Stimulated activated CD4-positive, alpha-beta T cell treated with anti-CD3 and anti-CD28 coated beads, Interleukin-4, amount 100 ng/mL, for 4 hours (primary cell): ENCODE data around the gene TLR4.

Experiments used
- DNase-seq, 2 experiments: peaks; one replicate each; pipeline ENCODE4 v3.0.0-alpha.2; 2020

Gene TLR4

DNA sequence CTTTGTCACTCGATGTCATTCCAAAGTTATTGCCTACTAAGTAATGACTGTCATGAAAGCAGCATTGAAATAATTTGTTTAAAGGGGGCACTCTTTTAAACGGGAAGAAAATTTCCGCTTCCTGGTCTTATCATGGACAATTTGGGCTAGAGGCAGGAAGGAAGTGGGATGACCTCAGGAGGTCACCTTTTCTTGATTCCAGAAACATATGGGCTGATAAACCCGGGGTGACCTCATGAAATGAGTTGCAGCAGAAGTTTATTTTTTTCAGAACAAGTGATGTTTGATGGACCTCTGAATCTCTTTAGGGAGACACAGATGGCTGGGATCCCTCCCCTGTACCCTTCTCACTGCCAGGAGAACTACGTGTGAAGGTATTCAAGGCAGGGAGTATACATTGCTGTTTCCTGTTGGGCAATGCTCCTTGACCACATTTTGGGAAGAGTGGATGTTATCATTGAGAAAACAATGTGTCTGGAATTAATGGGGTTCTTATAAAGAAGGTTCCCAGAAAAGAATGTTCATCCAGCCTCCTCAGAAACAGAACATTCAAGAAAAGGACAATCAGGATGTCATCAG lies 11.3 kb downstream of the TLR4 start:
- DNase-seq = no peak

DNA sequence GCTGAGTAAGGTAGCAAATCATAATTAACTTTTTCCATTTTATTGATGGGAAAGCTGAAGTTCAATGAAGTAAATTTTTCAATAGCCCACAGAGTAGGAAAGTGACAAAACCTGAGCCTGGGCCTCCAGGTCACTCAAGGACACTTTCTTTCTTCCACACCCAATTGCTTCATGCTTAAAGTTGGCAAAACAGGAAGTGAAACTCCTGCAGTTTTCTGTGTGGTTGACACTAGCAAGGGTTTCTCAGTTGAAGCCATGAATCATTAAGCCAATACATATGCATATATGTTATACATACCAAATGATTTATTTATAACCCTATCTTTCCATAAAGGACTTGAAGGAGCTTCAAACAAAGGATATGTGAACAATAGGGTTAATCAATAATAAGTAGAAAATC lies 13.9 kb downstream of the TLR4 start:
- DNase-seq = no peak

DNA sequence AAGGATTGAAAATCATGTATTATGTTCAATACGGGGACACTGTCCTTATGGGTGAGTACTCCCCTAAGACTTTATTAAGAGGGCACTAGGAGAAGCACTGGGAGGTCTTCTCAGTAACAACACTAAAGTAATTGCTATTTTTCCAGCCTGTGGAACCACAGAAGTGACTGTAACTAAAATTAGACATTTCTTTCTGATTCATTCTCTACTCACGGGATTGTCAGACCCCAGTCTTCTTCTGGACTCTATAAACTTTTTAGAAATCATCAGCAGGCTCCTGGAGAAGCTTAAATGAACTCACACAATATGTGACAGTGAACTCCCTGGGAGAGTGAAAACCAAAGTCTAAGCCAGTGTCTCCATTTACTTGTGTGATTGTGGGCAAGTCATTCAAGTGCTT lies 14.5 kb downstream of the TLR4 start:
- DNase-seq = no peak

DNA sequence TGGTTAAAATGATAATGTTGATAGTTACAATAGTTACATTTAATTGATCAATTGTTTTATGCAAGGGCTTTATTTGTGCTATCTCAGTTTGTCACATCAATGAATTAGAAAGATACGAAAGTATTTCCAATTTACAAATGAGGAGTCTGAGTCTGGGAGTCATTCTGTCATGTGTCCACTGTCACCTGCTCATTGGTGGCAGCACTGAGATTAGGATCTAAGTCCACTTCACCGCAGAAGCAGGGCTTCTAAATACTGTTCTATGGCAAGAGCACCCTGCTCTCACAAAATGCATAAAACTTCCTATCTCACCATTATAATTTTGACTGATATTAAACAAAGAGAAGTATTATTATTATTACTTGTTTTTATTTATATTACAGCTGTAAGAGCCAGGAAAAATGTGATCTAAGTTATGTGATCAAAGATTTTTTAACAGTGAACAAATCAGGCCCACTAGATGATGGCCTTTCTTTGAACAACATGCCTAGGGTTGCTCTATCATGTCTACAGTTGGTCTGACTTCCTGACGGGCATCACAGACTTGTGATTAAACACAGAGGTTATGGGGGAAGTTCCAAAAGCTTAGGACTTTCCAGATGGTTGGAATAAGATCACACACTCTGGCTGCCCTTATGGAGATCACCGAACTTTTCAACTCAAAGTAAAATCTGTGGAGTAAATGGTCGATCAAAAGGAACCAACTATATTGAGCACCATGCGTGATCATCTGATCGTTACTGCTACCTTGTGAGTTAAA lies 15.1 kb downstream of the TLR4 start:
- DNase-seq = no peak

DNA sequence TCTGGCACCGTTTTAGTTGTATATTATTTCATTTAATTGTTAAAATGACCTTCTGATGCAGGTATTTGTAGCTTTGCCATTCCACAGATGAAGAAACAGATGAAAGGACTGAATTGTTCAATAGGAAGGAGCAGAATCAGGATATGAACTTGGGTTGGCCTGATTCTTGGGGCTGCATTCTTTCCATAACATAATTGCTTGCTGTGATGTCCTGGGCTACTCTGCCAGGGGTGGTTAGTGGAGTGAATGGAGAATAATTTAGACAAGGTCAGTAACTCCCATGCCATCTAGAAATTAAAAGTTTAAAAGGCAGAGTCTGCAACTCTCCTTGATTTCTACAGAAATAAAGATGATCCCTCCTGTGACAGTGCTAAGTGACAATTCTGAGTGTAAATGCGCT lies 15.9 kb downstream of the TLR4 start:
- DNase-seq = no peak

DNA sequence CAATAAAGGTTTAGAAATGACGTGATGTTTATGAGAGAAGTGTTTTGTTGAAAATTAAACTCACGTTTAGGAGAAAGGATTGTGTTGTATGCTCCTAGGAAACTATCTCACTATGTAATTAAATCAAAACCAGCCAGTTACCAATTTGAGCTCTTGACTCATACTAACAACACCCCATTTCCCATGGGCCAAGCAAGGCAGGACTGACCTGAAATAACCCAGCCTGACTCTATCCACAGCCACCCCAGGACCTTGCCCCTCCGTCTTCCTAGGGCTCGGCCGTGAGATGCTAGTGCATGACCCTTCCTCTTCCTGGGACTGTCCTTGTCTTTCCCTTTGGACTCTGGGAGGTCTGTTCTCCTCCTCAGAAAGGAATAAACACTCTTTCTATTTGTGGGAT lies 16.4 kb downstream of the TLR4 start:
- DNase-seq = no peak

DNA sequence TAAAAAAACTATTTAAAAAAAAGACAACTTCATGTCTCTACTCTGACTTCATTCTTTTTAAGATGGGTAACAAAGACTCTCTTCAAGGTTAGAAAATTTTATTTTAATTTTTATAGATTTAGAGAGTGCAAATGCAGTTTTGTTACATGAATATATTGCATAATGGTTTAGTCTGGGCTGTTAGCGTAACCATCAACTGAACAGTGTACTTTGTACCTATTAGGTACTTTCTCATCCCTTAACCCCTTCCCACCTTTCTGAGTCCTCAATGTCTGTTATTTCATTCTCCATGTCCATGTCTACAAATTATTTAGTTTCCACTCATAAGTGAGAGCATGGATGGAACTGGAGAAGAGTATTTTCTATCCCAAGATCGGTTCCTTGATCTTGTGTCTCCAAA lies 16.8 kb downstream of the TLR4 start:
- DNase-seq = no peak

DNA sequence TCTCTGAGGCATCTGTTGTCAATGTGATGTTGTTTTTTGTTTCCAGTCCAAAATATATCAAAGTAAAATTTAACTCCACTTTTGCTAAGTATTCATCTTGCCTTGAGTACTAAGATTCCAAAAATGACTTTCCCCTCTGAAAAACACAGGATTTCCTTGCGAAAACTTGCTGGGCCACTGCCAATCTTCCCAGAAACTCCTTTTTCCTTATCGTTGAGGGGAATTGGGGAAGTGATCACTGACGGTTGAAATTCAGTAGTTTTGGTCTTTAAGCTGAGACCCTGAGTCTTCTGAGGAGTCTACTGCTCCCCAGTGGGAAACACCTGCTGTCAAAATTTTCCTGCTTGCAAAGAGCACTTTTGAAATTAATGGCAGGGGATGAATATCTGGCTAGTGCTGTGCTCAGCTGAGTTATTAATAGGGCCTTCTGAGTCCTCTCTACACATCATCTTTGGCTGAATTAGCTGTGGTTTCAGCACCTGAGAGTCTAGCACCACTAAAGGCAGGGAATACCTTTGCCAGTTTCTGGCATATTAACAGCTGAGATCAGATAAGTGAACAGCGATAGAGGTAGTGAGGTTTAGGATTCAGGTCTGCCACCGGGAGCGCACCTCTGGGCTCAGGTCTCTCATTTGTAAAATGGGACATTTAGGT lies 18.0 kb downstream of the TLR4 start:
- no peak for DNase-seq

DNA sequence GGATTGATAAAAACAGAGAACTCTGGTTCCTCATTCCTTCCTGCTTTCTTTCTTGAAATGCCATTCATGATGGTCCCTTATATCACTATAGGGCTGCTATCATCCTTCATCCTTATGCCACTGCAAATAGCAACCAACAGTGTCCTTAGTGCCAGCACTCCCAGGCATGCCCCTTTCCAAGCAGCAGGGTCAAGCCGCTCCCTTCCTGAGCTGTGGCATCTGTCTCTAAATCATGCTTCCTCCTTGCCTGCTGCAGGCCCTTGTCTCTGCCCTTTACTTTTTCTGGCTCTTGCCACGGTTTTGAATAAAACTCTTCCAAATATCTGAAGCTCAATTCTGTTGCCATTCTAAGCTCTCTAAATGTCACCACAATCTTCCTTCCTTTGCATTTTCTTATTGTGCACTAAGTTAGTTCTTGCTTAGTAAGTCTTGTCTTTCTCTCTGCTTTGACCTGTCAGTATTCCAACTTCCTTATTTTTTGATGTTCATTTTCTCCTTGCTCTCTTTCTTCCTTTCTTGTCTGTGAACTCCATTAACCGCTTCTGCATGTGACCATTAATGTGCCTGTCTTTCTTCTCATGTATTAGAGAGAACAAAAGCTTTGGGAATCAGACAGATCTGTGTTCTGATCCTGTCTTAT lies 19.9 kb downstream of the TLR4 start:
- no peak for DNase-seq

DNA sequence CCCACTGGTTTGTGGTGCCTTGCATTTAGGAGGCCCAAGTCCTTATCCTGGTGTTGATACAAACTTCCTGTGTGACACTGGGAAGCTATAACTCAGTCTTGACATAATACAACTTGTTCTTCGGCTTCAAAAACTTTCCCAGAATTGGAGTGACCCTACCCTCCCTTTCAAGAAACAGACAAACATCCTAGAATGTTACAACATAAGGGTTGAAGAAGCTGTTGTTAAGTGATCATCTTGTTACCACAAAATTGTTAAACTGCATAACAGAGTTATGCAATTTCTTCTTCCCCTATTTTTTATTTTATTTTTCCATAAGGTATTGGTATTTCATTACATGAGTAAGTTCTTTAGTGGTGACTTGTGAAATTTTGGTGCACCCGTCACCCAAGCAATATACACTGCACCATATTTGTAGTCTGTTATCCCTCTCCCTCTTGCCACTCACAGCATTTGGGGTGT lies 21.3 kb downstream of the TLR4 start:
- no peak for DNase-seq

DNA sequence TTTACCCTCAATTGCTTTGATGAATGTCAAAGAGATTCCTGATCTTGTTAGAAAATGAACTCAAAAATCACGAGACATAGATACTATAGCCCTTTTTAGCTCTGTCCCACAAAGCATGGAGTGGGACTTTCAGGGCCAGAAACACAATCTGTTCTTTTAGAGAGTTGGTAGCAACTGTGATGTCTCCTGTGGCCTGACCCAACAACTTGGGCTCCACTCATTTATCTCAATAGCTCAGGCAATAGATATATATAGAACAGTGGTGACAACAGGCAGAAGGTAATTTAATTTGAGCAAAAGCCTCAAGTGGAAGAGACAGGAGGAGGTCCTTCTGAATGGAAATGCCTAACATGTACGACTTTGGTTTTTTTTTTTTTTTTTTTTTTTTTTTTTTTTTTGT lies 25.2 kb downstream of the TLR4 start:
- DNase-seq = no peak

DNA sequence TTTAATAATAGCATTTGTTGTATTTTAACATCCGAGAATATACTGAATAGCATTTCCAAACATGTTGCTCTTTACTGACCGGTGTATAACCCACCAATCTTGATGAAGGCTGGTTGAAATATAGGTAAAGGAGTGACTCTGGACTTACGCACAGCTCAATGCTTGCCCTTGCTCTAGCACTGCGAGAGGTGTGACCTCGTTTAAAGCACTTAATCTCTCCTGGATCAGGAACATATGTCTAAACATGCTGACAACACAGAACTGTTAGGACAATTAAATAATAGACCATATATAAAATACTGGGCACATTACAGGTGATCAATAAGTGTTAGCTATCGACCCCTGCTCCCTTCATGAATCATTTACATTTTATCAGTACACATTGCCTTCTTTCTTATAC lies 28.3 kb downstream of the TLR4 start:
- no peak for DNase-seq

DNA sequence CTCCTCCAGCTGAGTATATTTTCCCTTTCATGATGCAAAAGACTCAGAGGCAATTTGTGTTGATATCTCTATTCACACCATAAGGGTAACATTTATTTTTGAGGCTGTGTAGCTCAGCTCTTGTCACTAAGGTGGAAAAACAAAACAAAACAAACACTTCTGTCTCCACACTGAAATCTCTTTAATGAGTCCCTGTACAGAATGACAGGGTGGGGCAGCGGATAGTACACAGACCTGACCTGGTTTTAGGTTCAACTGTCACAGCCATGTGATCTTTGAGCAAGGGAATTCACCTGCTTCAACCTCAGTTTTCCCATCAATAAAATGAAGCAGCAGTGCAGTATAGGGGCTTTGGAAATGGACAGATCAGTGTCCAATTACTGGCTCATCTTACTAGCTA lies 29.3 kb downstream of the TLR4 start:
- no peak for DNase-seq

DNA sequence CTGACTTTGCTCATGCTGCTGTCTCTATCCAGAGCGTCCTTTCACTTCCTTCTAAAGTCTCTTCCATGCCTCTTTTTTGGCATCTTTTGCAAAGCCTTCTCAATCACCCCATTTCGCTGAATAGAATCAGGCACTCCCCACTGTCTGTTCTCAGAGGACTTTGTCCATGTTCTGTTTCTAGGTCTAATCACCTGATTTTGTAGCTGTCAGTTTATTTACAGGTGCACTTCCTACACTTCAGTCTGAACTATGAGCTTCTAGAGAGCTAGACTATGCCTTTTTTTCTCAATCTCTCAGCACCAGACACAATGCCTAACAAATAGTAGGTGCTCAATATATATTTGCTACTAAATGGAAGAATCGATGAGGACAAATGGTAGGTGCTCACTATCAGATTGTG lies 29.9 kb downstream of the TLR4 start:
- DNase-seq = no peak

DNA sequence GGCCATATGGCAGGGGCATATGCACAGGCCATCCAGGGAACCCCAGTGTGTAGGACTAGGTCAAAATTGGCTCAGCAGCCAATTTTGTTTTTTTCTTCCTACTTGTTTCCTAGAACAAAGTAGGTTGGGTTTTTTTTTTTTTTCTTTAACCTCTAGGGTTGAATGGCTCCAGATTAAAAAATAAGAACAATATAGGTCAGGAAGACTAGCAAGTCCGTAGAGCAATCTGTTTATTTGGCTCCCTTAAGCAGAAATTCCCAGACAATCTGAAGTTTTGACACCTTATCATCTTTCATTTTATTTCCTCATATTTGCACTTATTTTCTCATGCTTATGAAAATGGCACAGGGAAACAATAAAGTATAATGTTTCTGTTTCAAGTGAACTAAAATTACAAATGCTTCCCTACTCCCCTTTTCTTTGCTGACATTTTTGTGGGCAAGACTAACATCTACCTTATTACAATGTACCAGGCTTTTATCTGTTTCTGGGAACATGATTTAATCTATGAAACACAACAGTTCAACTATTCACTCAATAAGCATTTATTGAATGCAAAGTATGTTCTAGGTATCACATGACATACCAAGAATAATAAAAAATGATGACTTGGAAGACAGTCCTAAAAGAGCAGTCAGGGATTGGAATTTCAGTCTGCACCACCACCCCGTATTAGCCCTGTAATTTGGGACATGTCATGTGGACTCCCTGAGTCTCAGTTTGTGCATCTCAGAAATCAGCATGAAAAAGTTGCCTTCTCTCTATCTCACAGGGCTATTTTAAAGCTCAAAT lies 30.5 kb downstream of the TLR4 start:
- no peak for DNase-seq

DNA sequence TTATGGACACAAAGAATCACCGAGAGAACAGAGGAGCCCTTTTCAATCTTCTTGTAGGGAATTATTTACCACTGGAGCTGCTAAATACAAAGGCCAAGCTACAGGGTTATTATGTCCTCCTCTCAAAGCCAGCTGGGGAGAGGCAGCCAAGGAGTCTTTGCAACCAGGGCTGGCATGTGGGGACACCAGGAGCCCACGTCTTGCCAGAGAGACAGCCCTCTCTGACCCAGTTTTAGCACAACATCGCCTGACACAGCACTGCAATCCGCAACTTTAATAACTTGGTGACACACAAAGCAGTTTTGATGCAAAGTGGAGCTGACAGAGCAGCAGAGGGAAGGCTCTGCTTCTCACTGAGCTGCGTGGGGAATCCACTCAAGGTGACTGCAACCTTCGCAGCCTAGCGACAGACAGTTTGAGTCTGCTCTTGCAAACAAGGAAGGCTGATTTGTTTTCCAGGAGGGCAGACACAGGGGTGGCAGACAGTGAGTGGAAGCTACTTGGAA lies 33.6 kb downstream of the TLR4 start:
- no peak for DNase-seq

DNA sequence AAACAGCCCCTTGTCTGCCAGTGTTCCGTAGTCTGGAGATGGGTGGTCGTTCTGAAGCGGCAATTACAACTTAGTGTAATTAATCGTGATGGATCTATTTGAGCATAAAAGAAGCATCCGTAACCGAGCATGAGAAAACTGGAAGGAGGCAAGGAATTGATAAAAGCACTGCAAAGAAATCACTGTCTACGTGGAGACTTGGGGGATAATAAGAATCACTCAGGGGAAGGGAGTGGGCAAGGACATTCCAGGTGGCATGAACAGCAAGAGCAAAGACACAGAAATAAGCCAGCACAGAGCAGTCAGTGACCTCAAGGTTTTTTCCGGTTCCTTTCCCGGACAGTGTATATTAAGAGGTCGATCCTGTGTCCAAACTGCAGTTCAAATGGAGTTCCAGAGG lies 35.0 kb downstream of the TLR4 start:
- DNase-seq = no peak

DNA sequence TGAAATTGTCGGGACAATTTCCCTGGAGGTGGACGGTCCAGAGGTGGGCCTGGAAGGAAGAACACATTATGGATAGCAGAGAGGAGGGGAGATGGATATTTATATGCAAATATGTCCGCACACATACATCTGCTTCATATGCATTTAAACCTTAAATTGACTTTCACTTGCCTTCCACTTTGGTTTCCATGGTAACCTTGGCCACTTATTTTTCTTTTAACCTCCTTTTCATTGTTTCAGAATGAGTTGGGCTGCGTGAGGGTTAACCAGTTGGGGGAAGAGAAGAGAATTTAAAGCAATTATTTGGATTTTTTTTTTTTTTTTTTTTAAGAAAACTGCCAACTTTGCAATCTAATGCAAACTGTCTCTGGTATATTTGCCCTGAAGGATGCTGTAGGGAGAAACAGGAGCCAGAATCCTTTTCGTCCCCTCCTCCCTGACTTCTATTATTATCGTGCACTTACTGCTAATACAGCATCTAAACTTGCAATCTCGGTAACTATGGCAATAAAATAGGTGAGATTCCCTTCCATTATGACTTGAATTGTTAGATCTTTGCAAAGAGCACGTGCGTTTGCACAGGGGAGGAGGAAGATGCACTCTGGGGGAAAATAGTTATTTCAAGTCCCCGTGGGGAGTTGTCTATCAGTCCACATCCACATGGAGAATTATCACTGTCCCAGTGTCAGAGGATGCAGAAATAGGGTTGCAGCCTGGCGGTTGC lies 35.6 kb downstream of the TLR4 start:
- DNase-seq = no peak

DNA sequence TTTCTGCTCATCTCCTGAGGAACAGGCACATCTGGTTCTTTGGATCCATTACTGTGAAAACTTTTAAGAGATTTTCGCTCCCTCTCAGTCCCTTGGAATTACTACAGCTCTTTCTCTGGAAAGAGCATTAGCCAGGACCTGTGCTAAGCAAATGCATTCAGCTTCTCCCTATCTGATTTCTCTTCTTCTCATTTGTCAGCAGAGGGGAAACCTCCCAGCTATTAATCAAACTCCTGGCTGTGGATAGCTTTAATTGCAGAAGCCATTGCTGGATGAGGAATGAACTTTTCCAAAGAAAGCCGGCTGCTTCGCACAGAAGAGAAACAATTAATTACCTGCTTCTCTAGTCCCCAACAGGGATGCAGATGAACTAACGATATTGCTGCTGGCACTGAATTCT lies 37.9 kb downstream of the TLR4 start:
- DNase-seq = no peak

DNA sequence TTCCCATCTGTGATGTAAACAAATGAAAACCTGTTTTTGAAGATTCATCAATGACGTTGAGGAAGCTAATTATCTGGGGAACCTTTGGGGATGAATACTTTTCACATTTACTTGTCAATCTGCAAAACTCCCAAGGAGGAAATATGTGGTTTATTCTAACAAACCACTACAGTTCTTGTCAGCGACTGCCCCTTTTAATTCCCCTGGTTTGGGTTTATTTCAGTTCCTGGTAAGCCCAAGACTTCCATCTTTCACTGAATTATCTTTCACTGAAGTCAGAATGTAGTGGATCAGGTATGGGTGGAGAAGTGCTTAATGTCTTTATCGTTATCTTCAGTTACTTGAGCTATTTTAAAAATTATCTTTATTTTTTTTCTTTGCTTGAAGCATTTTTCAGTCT lies 40.2 kb downstream of the TLR4 start:
- DNase-seq = no peak

DNA sequence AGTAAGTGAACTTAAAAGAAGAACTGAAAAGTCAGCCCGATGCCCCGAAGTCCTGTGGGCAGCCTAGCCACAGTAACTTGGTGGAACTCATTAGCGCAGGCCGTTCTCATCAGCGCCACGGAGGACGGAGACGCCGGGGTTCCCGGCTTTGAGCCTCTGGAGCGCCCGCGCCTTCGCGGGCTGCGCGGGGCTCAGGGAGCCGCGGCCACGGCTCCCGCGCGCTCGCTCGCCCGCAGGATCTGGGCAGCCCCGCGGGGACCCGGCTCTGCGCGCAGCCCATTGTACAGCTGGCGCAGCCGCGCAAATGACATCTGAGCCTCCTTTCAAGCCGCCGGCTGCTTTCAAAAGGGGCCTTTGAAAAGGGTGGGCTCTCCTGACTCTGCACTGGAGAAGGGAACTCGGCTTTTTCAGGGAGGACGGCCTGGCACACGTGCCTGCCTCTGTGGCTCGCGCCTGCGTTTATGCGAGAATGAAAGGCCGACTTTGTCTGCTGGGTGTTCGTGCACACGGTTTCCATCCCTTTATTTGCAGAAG lies 40.7 kb downstream of the TLR4 start:
- DNase-seq = no peak

DNA sequence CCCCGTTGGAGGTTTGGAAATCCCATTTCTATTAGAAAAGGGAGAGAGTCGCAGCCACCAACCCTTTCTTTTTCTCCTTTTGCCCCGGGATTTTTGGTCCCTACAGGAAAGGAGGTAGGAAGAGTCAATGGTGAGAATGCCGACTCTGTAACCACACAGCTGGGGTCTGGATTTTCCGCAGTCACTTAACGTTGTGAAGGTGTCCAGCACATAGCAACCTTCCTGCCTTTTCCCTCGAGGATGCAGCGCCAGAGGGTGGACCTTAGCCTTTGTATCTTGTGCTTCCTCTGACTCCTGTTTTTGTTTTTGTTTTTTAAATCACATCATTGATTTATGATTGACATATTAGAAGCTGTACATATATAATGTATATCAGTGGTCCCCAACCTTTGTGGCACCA lies 41.4 kb downstream of the TLR4 start:
- no peak for DNase-seq
